ENCODE data around the gene SLC9A2. TPM values are rescaled to one million over a fixed set of nuclear protein-coding genes. Genes with fewer than 3 reads are reported as not detected.
A peak's percentile ranks its signal among the peaks of the same experiment; 100 is the strongest.

SLC9A2 gene
- total and polyA plus RNA-seq, 10 of the 15 experiments (the other 5 are each of a cell fraction or from before 2014, with no cell fraction given): 0.13 to 1.2 (median 0.79) TPM

- no peaks in the 10 kb centered on the region for H3K36me3 ChIP-seq (ENCODE audit: control insufficient read depth in 2 of 2, insufficient read depth in 2 of 2, low read length in 1 of 2)
- no peak overlapping the region for H3K4me3 ChIP-seq
- FAIRE-seq: no peak
- no peak overlapping the region for H3K9ac ChIP-seq (ENCODE audit: control insufficient read depth, insufficient read depth, low read length)
- RAD21 ChIA-PET (ENCODE audit: unreplicated experiment): no interaction called here
- no peak overlapping the region for H3K27ac ChIP-seq (ENCODE audit: control insufficient read depth, insufficient read depth)
- no peaks in the 10 kb centered on the region; a peak in 1 of 4 replicates for H3K27me3 ChIP-seq (replicated peaks in 1 of 2; ENCODE audit: control insufficient read depth in 2 of 2, insufficient read depth in 2 of 2, low read length in 1 of 2)
- 31% methylated on average over 4 of the region's 4 CpGs for WGBS (ENCODE audit: insufficient coverage, insufficient replicate concordance, low lambda C conversion rate, missing lambda C conversion rate)
- SMC1A ChIA-PET (ENCODE audit: uncharacterized antibody, unreplicated experiment): interaction anchor here (1.6 kb wide), 1 partner anchor 10 kb away, joined by 3 read pairs; no protein-coding TSS in a partner anchor
- H2AFZ ChIP-seq (ENCODE audit: control insufficient read depth, low read depth, low read length): no peak overlapping the region
- no peaks in the 10 kb centered on the region for H3K9me3 ChIP-seq (replicated peaks; ENCODE audit: control insufficient read depth, insufficient read depth, low read length)
- no peak overlapping the region for H3K4me2 ChIP-seq (ENCODE audit: control insufficient read depth, insufficient read depth)
- BruUV-seq (replicated peaks): no TSS peak
- in situ Hi-C loops (cut with MboI): no loop called here
- no peak for DNase-seq (ENCODE audit: low read depth, low spot score)
- H4K20me1 ChIP-seq (ENCODE audit: control insufficient read depth, insufficient read depth): no peaks in the 10 kb centered on the region
- no peaks in the 10 kb centered on the region for H3K79me2 ChIP-seq (ENCODE audit: control insufficient read depth, insufficient read depth, low read length)
- ATAC-seq: no peak
- H3K4me1 ChIP-seq (ENCODE audit: control insufficient read depth, insufficient read depth, low read length): no peaks in the 10 kb centered on the region
- CTCF ChIA-PET: interaction anchor here (1.1 kb wide), 1 partner anchor 201 kb away, joined by 3 read pairs; the partner anchor contains the start of gene SLC9A4
- TF ChIP-seq RAD51 (IDR thresholded peaks at IDR 0.05) (0 out of 2 replicates have a peak, but pooled peaks have one; percentile 19), EGR1 (IDR thresholded peaks at IDR 0.05; ENCODE audit: borderline replicate concordance in 1 of 2, low read depth in 2 of 2, low read length in 2 of 2) (no peak)
- intact Hi-C loops (cut with micrococcal nuclease; ENCODE audit: unreplicated experiment): no loop called here
- POLR2A ChIA-PET: no interaction called here
These were observed 55.5 kb downstream of the SLC9A2 start for GRCh38 chr2:102674836-102675235.

- ChIA-PET RAD21 (ENCODE audit: unreplicated experiment) (no interaction called here), SMC1A (ENCODE audit: uncharacterized antibody, unreplicated experiment) (interaction anchor here (0.6 to 2.1 kb wide), 3 partner anchors 14 to 61 kb away, joined by 3 to 5 read pairs (median 4); no protein-coding TSS in a partner anchor), POLR2A (no interaction called here), CTCF (interaction anchor here (1.2 to 1.4 kb wide), 2 partner anchors 22 to 62 kb away, joined by 5 to 6 read pairs; no protein-coding TSS in a partner anchor)
- no peaks in the 10 kb centered on the region for H3K79me2 ChIP-seq (ENCODE audit: control insufficient read depth, insufficient read depth, low read length)
- DNase-seq (ENCODE audit: low read depth, low spot score) (no peak), ATAC-seq (no peak), FAIRE-seq (no peak)
- intact Hi-C loops (cut with micrococcal nuclease; ENCODE audit: unreplicated experiment) (no loop called here), in situ Hi-C loops (cut with MboI) (no loop called here)
- no peak overlapping the region for H3K4me2 ChIP-seq (ENCODE audit: control insufficient read depth, insufficient read depth)
- no peak overlapping the region for H2AFZ ChIP-seq (ENCODE audit: control insufficient read depth, low read depth, low read length)
- no peaks in the 10 kb centered on the region for H3K36me3 ChIP-seq (ENCODE audit: control insufficient read depth in 2 of 2, insufficient read depth in 2 of 2, low read length in 1 of 2)
- no peaks in the 10 kb centered on the region for H3K4me1 ChIP-seq (ENCODE audit: control insufficient read depth, insufficient read depth, low read length)
- no peak overlapping the region for H3K9ac ChIP-seq (ENCODE audit: control insufficient read depth, insufficient read depth, low read length)
- no peak overlapping the region for H3K27ac ChIP-seq (ENCODE audit: control insufficient read depth, insufficient read depth)
- TF ChIP-seq TBL1XR1 (IDR thresholded peaks at IDR 0.05; ENCODE audit: low read depth, low read length) (no peak), MTA2 (IDR thresholded peaks at IDR 0.05; ENCODE audit: low read depth) (peak; percentile 57; the same call in 1 of the 2 replicates), JUND (IDR thresholded peaks at IDR 0.05; ENCODE audit: low read depth, low read length) (no peak), SPI1 (IDR thresholded peaks at IDR 0.05; ENCODE audit: borderline replicate concordance, insufficient read depth, low read depth, low read length) (peak; percentile 84; the same call in 1 of the 2 replicates), POLR2AphosphoS5 (IDR thresholded peaks at IDR 0.05; ENCODE audit: low read length) (no peak)
- WGBS (ENCODE audit: insufficient coverage, insufficient replicate concordance, low lambda C conversion rate, missing lambda C conversion rate): 46% methylated on average over 4 of the region's 4 CpGs
- no peaks in the 10 kb centered on the region for H3K9me3 ChIP-seq (replicated peaks; ENCODE audit: control insufficient read depth, insufficient read depth, low read length)
- no peak overlapping the region for H3K4me3 ChIP-seq
- no peaks in the 10 kb centered on the region for H4K20me1 ChIP-seq (ENCODE audit: control insufficient read depth, insufficient read depth)
- no peaks in the 10 kb centered on the region; a peak in 1 of 4 replicates for H3K27me3 ChIP-seq (replicated peaks in 1 of 2; ENCODE audit: control insufficient read depth in 2 of 2, insufficient read depth in 2 of 2, low read length in 1 of 2)
- BruUV-seq (replicated peaks): no TSS peak
These were observed 58.2 kb downstream of the SLC9A2 start for GRCh38 chr2:102677244-102678215.

Measured in GM12878 (cell line).